PFSK-1 (cell line): ENCODE data around the gene GRAMD1A.

ENCODE experiments used
- FOXP2 ChIP-seq: optimal IDR thresholded peaks from 2 replicates; pipeline ENCODE3; 2011; ENCODE audit warnings: borderline replicate concordance, control low read depth, inconsistent platforms; ENCODE audit not compliant: insufficient read depth; ENCODE audit errors: extremely low read length, extremely low read depth
- POLR2AphosphoS5 ChIP-seq: IDR thresholded peaks from 2 replicates; pipeline ENCODE4 v1.6.1; 2012; ENCODE audit warnings: low read depth, mild to moderate bottlenecking, control low read depth, low read length, moderate library complexity
- SIN3A ChIP-seq: IDR thresholded peaks from 2 replicates; pipeline ENCODE4 v1.6.1; 2012; ENCODE audit warnings: mild to moderate bottlenecking, low read length, moderate library complexity, borderline replicate concordance; ENCODE audit not compliant: insufficient read depth
- TAF1 ChIP-seq: IDR thresholded peaks from 2 replicates; pipeline ENCODE4 v1.6.1; 2012; ENCODE audit warnings: low read length, control low read depth, borderline replicate concordance; ENCODE audit not compliant: insufficient read depth
- TF ChIP-seq, protein P1 (sequence below), 2 experiments: IDR thresholded peaks; 2 replicates each; pipeline versions ENCODE4 v1.6.1 to v1.8.0; 2011 to 2012; ENCODE audit warnings: low read depth in 2 of 2, low read length in 2 of 2, control low read depth in 1 of 2, inconsistent platforms in 1 of 2, mild to moderate bottlenecking in 1 of 2, moderate library complexity in 1 of 2; ENCODE audit not compliant: insufficient read depth in 1 of 2

DNA sequence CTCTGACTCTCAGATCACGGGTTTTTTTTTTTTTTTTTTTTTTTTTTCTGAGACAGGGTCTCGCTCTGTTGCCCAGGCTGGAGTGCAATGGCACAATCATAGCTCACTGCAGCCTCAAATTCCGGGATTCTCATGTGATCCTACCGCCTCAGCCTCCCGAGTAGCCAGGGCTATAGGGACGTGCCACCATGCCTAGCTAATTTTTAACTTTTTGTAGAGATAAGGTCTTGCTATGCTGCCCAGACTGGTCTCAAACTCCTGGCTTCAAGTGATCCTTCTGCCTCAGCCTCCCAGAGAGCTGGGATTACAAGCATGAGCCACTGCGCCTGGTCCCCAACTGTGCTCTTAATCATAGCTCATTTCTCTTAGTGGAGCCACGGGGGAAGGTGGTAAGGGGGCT is 4.6 kb upstream of the GRAMD1A start:
- no peak for TF ChIP-seq POLR2AphosphoS5
- no peak for TF ChIP-seq SIN3A
- no peak for TF ChIP-seq TAF1
- TF ChIP-seq, protein P1, sequence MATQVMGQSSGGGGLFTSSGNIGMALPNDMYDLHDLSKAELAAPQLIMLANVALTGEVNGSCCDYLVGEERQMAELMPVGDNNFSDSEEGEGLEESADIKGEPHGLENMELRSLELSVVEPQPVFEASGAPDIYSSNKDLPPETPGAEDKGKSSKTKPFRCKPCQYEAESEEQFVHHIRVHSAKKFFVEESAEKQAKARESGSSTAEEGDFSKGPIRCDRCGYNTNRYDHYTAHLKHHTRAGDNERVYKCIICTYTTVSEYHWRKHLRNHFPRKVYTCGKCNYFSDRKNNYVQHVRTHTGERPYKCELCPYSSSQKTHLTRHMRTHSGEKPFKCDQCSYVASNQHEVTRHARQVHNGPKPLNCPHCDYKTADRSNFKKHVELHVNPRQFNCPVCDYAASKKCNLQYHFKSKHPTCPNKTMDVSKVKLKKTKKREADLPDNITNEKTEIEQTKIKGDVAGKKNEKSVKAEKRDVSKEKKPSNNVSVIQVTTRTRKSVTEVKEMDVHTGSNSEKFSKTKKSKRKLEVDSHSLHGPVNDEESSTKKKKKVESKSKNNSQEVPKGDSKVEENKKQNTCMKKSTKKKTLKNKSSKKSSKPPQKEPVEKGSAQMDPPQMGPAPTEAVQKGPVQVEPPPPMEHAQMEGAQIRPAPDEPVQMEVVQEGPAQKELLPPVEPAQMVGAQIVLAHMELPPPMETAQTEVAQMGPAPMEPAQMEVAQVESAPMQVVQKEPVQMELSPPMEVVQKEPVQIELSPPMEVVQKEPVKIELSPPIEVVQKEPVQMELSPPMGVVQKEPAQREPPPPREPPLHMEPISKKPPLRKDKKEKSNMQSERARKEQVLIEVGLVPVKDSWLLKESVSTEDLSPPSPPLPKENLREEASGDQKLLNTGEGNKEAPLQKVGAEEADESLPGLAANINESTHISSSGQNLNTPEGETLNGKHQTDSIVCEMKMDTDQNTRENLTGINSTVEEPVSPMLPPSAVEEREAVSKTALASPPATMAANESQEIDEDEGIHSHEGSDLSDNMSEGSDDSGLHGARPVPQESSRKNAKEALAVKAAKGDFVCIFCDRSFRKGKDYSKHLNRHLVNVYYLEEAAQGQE (IDR thresholded peaks at IDR 0.05; ENCODE audit: insufficient read depth in 1 of 2, low read depth in 2 of 2, low read length in 2 of 2) = no peak
- no peak for TF ChIP-seq FOXP2
